ENCODE results near the gene RRAS.

RRAS gene

GRCh38 chr19:49645592-49645991, 5.6 kb upstream of the RRAS start:
- DNase-seq (ENCODE audit: low read depth, low spot score), result no peak
- H3K4me3 ChIP-seq (ENCODE audit: low read depth, low read length), result no peak overlapping the region
- POLR2A ChIA-PET, result interaction anchor here (0.9 to 1.0 kb wide), 2 partner anchors 10 to 19 kb away, joined by 3 to 6 read pairs; no protein-coding TSS in a partner anchor
- no peak for TF ChIP-seq CTCF (IDR thresholded peaks at IDR 0.05; ENCODE audit: insufficient read depth, low read length, missing control alignments)
- CTCF ChIA-PET, result interaction anchor here (1.1 to 5.1 kb wide), 4 partner anchors 17 to 76 kb away, joined by 4 to 53 read pairs (median 4); no protein-coding TSS in a partner anchor

- DNase-seq (ENCODE audit: low read depth, low spot score), result no peak
- ChIA-PET CTCF (interaction anchor here (1.3 to 5.1 kb wide), 4 partner anchors 30 to 74 kb away, joined by 3 to 53 read pairs (median 4); no protein-coding TSS in a partner anchor), POLR2A (interaction anchor here (0.7 to 2.0 kb wide), 3 partner anchors 12 to 63 kb away, joined by 3 to 6 read pairs (median 4); partner anchors contain the start of gene NOSIP)
- peak overlapping the region; percentile 99 for H3K4me3 ChIP-seq (ENCODE audit: low read depth, low read length)
- TF ChIP-seq CTCF (IDR thresholded peaks at IDR 0.05; ENCODE audit: insufficient read depth, low read length, missing control alignments), result no peak
These were observed 3.5 kb upstream of the RRAS start for GRCh38 chr19:49643466-49643865.

GRCh38 chr19:49642492-49643035, 2.6 kb upstream of the RRAS start:
- CTCF ChIA-PET, result interaction anchor here (1.2 to 5.1 kb wide), 4 partner anchors 31 to 72 kb away, joined by 3 to 53 read pairs (median 4); partner anchors contain the start of gene PRR12
- POLR2A ChIA-PET, result interaction anchor here (0.6 to 2.9 kb wide), 12 partner anchors 13 to 341 kb away, joined by 3 to 23 read pairs (median 4); partner anchors contain the start of genes BCL2L12, IRF3, NOSIP and PRMT1
- TF ChIP-seq CTCF (IDR thresholded peaks at IDR 0.05; ENCODE audit: insufficient read depth, low read length, missing control alignments), result no peak
- no peak for DNase-seq (ENCODE audit: low read depth, low spot score)
- H3K4me3 ChIP-seq (ENCODE audit: low read depth, low read length), result peak overlapping the region; percentile 99

- peak within 1 kb of the TSS; percentile 99 for H3K4me3 ChIP-seq (ENCODE audit: low read depth, low read length)
- ChIA-PET CTCF (interaction anchor here (1.2 to 5.1 kb wide), 2 partner anchors 32 to 51 kb away, joined by 3 to 53 read pairs; partner anchors contain the start of gene PRR12), POLR2A (interaction anchor here (0.6 to 2.9 kb wide), 11 partner anchors 14 to 340 kb away, joined by 3 to 23 read pairs (median 5); partner anchors contain the start of genes BCL2L12, IRF3, PRMT1 and PRR12)
- TF ChIP-seq CTCF (IDR thresholded peaks at IDR 0.05; ENCODE audit: insufficient read depth, low read length, missing control alignments), result no peak
- DNase-seq (ENCODE audit: low read depth, low spot score), result peak; percentile 96
These were observed 1.9 kb upstream of the RRAS start, which contains the start of gene SCAF1 for GRCh38 chr19:49641688-49642491. SCAF1 (plus strand) TSS chr19:49642209; CDS start chr19:49645027, 2,818 bp downstream.

GRCh38 chr19:49639401-49640112, 386 bp downstream of the RRAS start:
- CTCF ChIA-PET, result interaction anchor here (0.8 to 1.3 kb wide), 5 partner anchors 9 to 46 kb away, joined by 3 to 5 read pairs (median 3); no protein-coding TSS in a partner anchor
- H3K4me3 ChIP-seq (ENCODE audit: low read depth, low read length), result peak overlapping the region; percentile 61
- no peak for DNase-seq (ENCODE audit: low read depth, low spot score)
- POLR2A ChIA-PET, result interaction anchor here (0.6 to 2.9 kb wide), 10 partner anchors 16 to 112 kb away, joined by 3 to 23 read pairs (median 6); partner anchors contain the start of genes NOSIP, PRMT1, PRR12 and RCN3
- TF ChIP-seq CTCF (IDR thresholded peaks at IDR 0.05; ENCODE audit: insufficient read depth, low read length, missing control alignments), result no peak
